ENCODE results near the gene NNAT.

Gene NNAT

GRCh38 chr20:37566590-37567330 is 45.7 kb downstream of the NNAT start:
- Histone ChIP-seq H3K27me3 (ENCODE audit: insufficient read depth, low read length) (peaks cover 22% of the 10 kb centered on the region), H3K4me1 (ENCODE audit: insufficient read depth, low read length) (peaks cover 11% of the 10 kb centered on the region; the same call in 1 of the 2 replicates), H3K9me3 (ENCODE audit: insufficient read depth, low read depth, low read length) (no peaks in the 10 kb centered on the region), H3K9ac (ENCODE audit: low read depth, low read length) (no peak overlapping the region), H3K4me3 (ENCODE audit: low read length) (peak overlapping the region; percentile 60; the same call in 1 of the 2 replicates), H3K36me3 (ENCODE audit: insufficient read depth, low read depth, low read length) (no peaks in the 10 kb centered on the region), H3K27ac (ENCODE audit: low read length) (no peak overlapping the region)

- H3K36me3 ChIP-seq (ENCODE audit: insufficient read depth, low read depth, low read length) = no peaks in the 10 kb centered on the region
- H3K4me1 ChIP-seq (ENCODE audit: insufficient read depth, low read length) = peaks cover 11% of the 10 kb centered on the region; the same call in 1 of the 2 replicates
- peak overlapping the region; percentile 60; the same call in 1 of the 2 replicates for H3K4me3 ChIP-seq (ENCODE audit: low read length)
- peaks cover 22% of the 10 kb centered on the region for H3K27me3 ChIP-seq (ENCODE audit: insufficient read depth, low read length)
- H3K9me3 ChIP-seq (ENCODE audit: insufficient read depth, low read depth, low read length) = no peaks in the 10 kb centered on the region
- no peak overlapping the region for H3K9ac ChIP-seq (ENCODE audit: low read depth, low read length)
- H3K27ac ChIP-seq (ENCODE audit: low read length) = no peak overlapping the region
Observed at GRCh38 chr20:37567331-37567665, 46.2 kb downstream of the NNAT start.

- no peak overlapping the region; the same call in 1 of the 2 replicates for H3K9ac ChIP-seq (ENCODE audit: low read depth, low read length)
- peak overlapping the region; percentile 60 for H3K4me3 ChIP-seq (ENCODE audit: low read length)
- no peaks in the 10 kb centered on the region for H3K9me3 ChIP-seq (ENCODE audit: insufficient read depth, low read depth, low read length)
- no peaks in the 10 kb centered on the region for H3K36me3 ChIP-seq (ENCODE audit: insufficient read depth, low read depth, low read length)
- H3K27me3 ChIP-seq (ENCODE audit: insufficient read depth, low read length) = peaks cover 22% of the 10 kb centered on the region
- no peak overlapping the region for H3K27ac ChIP-seq (ENCODE audit: low read length)
- peaks cover 11% of the 10 kb centered on the region; the same call in 1 of the 2 replicates for H3K4me1 ChIP-seq (ENCODE audit: insufficient read depth, low read length)
Observed at GRCh38 chr20:37567671-37568588, 46.9 kb downstream of the NNAT start.

GRCh38 chr20:37570419-37570818 is 49.4 kb downstream of the NNAT start:
- Histone ChIP-seq H3K27ac (ENCODE audit: low read length) (no peak overlapping the region), H3K27me3 (ENCODE audit: insufficient read depth, low read length) (peaks cover 7% of the 10 kb centered on the region), H3K36me3 (ENCODE audit: insufficient read depth, low read depth, low read length) (no peaks in the 10 kb centered on the region), H3K4me1 (ENCODE audit: insufficient read depth, low read length) (peaks cover 7% of the 10 kb centered on the region; the same call in 1 of the 2 replicates), H3K9me3 (ENCODE audit: insufficient read depth, low read depth, low read length) (no peaks in the 10 kb centered on the region), H3K4me3 (ENCODE audit: low read length) (no peak overlapping the region), H3K9ac (ENCODE audit: low read depth, low read length) (no peak overlapping the region)

GRCh38 chr20:37571033-37571432 is 50.0 kb downstream of the NNAT start:
- Histone ChIP-seq H3K27me3 (ENCODE audit: insufficient read depth, low read length) (peaks cover 7% of the 10 kb centered on the region), H3K9me3 (ENCODE audit: insufficient read depth, low read depth, low read length) (no peaks in the 10 kb centered on the region), H3K4me1 (ENCODE audit: insufficient read depth, low read length) (peaks cover 7% of the 10 kb centered on the region; the same call in 1 of the 2 replicates)

More at GRCh38 chr20:37571033-37571432, 50.0 kb downstream of the NNAT start:
- no peak overlapping the region for H3K27ac ChIP-seq (ENCODE audit: low read length)
- no peaks in the 10 kb centered on the region for H3K36me3 ChIP-seq (ENCODE audit: insufficient read depth, low read depth, low read length)
- H3K4me3 ChIP-seq (ENCODE audit: low read length) = no peak overlapping the region
- no peak overlapping the region for H3K9ac ChIP-seq (ENCODE audit: low read depth, low read length)
